ENCODE data around the gene ZFP3. TPM values are rescaled to one million over a fixed set of nuclear protein-coding genes. Genes with fewer than 3 reads are reported as not detected.
"Not testable (repeated sequence)": the region's sequence is repeated elsewhere in the genome, so short reads cannot be mapped to it uniquely, and the experiment has no call there.

The ZFP3 gene
- total and polyA plus RNA-seq, 2 donors (not counting 1 experiment from before 2014, with no cell fraction given): 2.6 to 3.1 TPM

- Histone ChIP-seq H3K4me3 (replicated peaks in 1 of 4; ENCODE audit: control extremely low read depth in 1 of 4, insufficient read depth in 1 of 4, low read depth in 3 of 4, low read length in 4 of 4) (no peak overlapping the region), H4K20me1 (ENCODE audit: control insufficient read depth, extremely low read depth, insufficient read depth, low read length) (no peaks in the 10 kb centered on the region), H3K4me2 (ENCODE audit: extremely low read depth, insufficient read depth, low read length) (no peak overlapping the region), H3K79me2 (ENCODE audit: control insufficient read depth, insufficient read depth, low read length) (no peaks in the 10 kb centered on the region), H3K4me1 (ENCODE audit: control insufficient read depth, extremely low read depth, insufficient read depth, low read length) (no peaks in the 10 kb centered on the region), H3K36me3 (ENCODE audit: control insufficient read depth, insufficient read depth, low read length) (no peaks in the 10 kb centered on the region), H3K9ac (ENCODE audit: insufficient read depth, low read length) (no peak overlapping the region), H3K27ac (ENCODE audit: insufficient read depth, low read length) (no peak overlapping the region), H3K27me3 (ENCODE audit: control insufficient read depth, insufficient read depth, low read length) (peaks cover 16% of the 10 kb centered on the region), H3K9me3 (ENCODE audit: control insufficient read depth, insufficient read depth, low read depth, low read length) (no peaks in the 10 kb centered on the region), H2AFZ (ENCODE audit: low read length) (no peak overlapping the region)
- no peak for TF ChIP-seq EZH2 (IDR thresholded peaks at IDR 0.05; ENCODE audit: low read length, missing control alignments)
- TF ChIP-seq CTCF (conservative IDR thresholded peaks at IDR 0.05 in 1 of 2, IDR thresholded peaks at IDR 0.05 in 1 of 2; ENCODE audit: low read depth in 1 of 2, low read length in 2 of 2): no peak
- no peak for DNase-seq (ENCODE audit: low read depth in 2 of 2)
These were observed 48.6 kb downstream of the ZFP3 start for GRCh38 chr17:5126719-5127488.

GRCh38 chr17:5127910-5128309 is 49.6 kb downstream of the ZFP3 start:
- TF ChIP-seq EZH2 (IDR thresholded peaks at IDR 0.05; ENCODE audit: low read length, missing control alignments) (no peak), CTCF (conservative IDR thresholded peaks at IDR 0.05 in 1 of 2, IDR thresholded peaks at IDR 0.05 in 1 of 2; ENCODE audit: low read depth in 1 of 2, low read length in 2 of 2) (no peak)
- H3K36me3 ChIP-seq (ENCODE audit: control insufficient read depth, insufficient read depth, low read length): no peaks in the 10 kb centered on the region
- no peaks in the 10 kb centered on the region for H4K20me1 ChIP-seq (ENCODE audit: control insufficient read depth, extremely low read depth, insufficient read depth, low read length)
- peaks cover 7% of the 10 kb centered on the region for H3K27me3 ChIP-seq (ENCODE audit: control insufficient read depth, insufficient read depth, low read length)
- no peaks in the 10 kb centered on the region for H3K79me2 ChIP-seq (ENCODE audit: control insufficient read depth, insufficient read depth, low read length)
- H3K4me1 ChIP-seq (ENCODE audit: control insufficient read depth, extremely low read depth, insufficient read depth, low read length): no peaks in the 10 kb centered on the region
- no peak for DNase-seq (ENCODE audit: low read depth in 2 of 2)
- H2AFZ ChIP-seq (ENCODE audit: low read length): no peak overlapping the region
- no peak overlapping the region for H3K4me2 ChIP-seq (ENCODE audit: extremely low read depth, insufficient read depth, low read length)
- no peak overlapping the region for H3K27ac ChIP-seq (ENCODE audit: insufficient read depth, low read length)
- no peaks in the 10 kb centered on the region for H3K9me3 ChIP-seq (ENCODE audit: control insufficient read depth, insufficient read depth, low read depth, low read length)
- H3K4me3 ChIP-seq (replicated peaks in 1 of 4; ENCODE audit: control extremely low read depth in 1 of 4, insufficient read depth in 1 of 4, low read depth in 3 of 4, low read length in 4 of 4): no peak overlapping the region
- H3K9ac ChIP-seq (ENCODE audit: insufficient read depth, low read length): no peak overlapping the region

- not testable (repeated sequence) for H3K27me3 ChIP-seq (ENCODE audit: control insufficient read depth, insufficient read depth, low read length); DNase-seq (ENCODE audit: low read depth in 2 of 2); H3K4me1 ChIP-seq (ENCODE audit: control insufficient read depth, extremely low read depth, insufficient read depth, low read length); H3K4me2 ChIP-seq (ENCODE audit: extremely low read depth, insufficient read depth, low read length); H2AFZ ChIP-seq (ENCODE audit: low read length); H3K9ac ChIP-seq (ENCODE audit: insufficient read depth, low read length); H3K79me2 ChIP-seq (ENCODE audit: control insufficient read depth, insufficient read depth, low read length); H3K9me3 ChIP-seq (ENCODE audit: control insufficient read depth, insufficient read depth, low read depth, low read length); H3K4me3 ChIP-seq (replicated peaks in 1 of 4; ENCODE audit: control extremely low read depth in 1 of 4, insufficient read depth in 1 of 4, low read depth in 3 of 4, low read length in 4 of 4); H3K27ac ChIP-seq (ENCODE audit: insufficient read depth, low read length); H3K36me3 ChIP-seq (ENCODE audit: control insufficient read depth, insufficient read depth, low read length); H4K20me1 ChIP-seq (ENCODE audit: control insufficient read depth, extremely low read depth, insufficient read depth, low read length)
These were observed 50.1 kb downstream of the ZFP3 start for GRCh38 chr17:5128387-5128786.
